GM10847 (cell line): ENCODE results near the gene PSD.
A peak's percentile ranks its signal among the peaks of the same experiment; 100 is the strongest.

Experiments used
- POLR2A ChIP-seq: IDR thresholded peaks from 2 replicates; pipeline ENCODE4 v1.6.1; 2011; ENCODE audit not compliant: insufficient read length; ENCODE audit errors: extremely low read depth

The PSD gene

DNA sequence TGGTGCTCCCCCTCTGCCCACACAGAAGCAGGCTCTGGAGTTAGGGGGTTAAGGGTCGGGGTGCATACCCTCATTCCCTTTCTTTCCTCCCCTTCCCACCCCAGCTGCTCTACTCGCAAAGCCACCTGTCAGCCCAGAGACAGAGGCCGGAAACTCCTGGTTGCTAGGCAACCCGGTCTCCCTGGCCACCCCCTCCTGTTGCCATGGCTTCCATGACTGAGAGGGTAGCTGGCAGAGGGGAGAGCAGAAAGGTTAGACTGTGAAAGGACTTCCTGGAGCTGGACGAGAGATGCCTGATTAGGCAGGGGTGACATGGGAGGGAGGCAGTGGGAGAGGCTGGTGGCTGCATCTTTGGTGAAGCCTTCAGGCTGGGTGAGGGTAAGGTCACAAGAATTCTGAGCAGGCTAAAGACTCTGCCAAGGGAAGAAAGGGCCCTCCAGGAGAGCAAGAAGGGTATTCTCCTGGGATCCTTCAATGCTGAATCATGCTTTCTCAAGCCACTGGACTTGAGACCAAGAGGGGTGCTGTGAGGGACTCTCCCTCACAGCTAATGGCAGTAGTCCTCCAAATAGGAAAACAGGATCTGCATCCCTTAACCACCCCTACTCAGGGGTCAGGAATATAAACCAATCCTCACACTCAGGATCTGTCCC lies 5.4 kb downstream of the PSD start:
- no peak for TF ChIP-seq POLR2A

DNA sequence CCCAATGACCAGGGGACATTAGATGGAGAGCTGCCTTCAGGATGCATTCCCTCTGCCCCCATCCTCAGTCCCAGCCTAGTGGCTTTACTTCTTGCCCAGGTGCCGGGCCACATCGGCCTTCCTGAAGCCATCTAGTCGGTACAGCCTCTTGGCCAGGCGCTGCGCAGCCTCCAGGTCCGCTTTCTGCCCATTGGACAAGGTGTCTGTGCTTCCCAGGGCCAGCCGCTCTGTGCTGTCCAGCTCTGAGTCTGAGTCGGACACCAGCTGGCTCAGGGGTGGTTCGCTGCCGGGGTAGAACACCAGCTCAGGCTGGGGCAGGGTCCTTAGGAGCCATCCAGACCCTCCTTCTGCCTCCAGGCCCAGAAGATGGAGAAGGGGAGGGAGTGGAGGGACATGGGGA lies 6.3 kb downstream of the PSD start:
- no peak for TF ChIP-seq POLR2A

DNA sequence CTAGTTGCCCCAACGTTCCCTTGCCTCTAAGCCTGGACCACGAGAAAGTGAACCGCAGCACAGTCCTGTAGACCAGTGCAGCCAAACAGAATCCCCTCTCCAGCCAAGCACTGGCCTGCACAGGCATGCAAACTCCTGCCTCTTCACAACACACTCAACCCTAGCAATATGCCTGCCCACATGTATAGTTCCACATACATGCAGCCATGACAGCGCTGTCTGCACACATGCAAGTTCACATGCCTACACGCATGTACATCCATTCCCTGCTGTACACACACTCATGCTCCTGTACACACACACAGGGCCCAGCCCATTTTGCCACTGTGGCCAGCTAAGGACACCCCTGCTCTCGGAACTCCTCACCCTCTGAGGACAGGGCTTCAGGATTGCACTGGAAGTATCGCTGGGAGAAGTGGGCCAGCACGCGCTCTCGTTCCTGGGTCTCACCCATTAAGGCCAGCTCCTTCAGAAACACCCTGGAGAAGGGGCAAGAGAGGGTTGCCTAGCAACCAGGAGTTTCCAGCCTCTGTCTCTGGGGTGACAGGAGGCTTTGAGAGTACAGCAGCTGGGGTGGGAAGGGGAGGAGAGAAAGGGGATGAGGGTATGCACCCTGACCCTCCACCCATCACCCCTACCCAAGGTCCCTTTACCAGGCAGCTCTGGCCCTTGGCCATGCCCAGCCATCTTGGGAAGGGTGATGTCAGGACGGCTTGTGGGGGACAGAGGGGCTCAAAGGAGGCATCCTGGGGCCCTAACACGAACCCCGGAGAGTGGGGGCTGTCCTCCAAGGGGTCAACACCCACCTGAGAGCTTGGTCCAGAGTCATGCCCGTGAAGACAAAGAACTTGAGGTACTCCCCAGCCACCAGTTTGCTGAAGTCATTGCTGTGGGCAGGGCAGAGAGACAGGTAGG lies 7.0 kb downstream of the PSD start:
- TF ChIP-seq POLR2A = no peak

DNA sequence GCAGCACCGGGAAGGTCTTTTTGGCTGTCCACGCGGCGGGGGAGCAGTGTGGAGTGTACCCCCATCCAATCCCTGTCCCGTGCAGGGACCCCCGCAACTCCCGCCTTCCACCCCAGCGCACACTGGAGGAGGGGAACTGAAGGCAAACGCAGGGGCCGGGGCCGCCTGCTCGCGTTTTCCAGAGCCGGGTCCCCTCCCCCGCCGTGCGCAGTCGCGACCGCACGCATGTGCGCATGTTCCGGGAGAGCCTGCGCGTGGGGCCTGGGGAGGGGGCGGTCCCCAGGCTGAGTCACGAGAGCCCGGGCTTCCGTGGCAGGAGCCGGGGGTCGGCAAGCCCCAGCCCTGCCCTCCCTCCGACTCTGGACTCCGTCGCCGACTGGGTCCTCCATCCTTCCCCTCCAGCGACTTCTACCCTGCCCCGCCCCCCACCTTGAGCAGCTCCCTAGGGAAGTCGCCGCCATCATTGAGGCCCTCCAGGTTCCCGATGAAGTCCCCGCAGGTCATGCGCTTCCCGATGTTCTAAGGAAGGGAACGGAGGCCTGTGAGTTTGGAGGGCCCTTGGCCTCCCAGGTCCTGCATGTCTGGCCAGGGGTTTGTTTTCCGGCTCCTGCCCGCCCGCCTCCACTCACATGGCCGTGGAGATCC lies 8.0 kb downstream of the PSD start:
- no peak for TF ChIP-seq POLR2A

DNA sequence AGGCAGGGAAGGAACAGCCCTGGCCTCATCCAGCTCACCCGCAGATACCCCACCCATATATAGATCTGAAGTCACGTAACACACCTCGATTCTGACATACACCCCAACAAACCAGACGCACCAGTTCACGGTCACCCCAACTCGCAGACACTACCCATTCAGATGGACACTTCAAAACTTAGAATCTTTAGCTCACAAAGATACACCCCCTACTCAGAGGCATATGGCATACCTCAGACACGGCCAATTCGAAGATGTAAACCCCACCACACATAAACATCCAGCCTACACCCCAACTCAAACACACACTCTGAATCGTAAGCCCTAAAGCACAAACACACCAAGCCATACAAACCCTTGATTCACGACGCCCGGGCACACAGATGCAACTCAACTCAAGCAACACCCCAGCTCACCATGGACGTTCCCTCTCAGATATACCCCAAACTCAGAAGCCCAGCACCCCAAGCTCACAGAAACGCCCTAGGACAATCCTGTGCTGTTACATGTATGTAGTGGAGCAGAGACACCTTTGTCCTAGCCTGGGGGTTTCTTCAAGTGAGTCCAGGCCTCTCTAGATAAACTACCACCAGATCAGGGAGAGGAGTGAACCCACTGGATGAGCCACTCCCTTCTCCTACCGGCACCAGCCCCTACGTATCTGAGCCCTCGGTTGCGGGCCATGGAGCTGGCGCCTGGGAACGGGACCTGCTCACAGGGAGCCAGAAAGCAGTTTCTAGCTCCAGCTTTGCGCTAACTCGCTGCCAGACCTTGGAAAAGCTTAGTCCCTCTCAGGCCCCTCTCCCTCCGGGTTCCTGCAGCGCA lies 8.8 kb downstream of the PSD start:
- no peak for TF ChIP-seq POLR2A

DNA sequence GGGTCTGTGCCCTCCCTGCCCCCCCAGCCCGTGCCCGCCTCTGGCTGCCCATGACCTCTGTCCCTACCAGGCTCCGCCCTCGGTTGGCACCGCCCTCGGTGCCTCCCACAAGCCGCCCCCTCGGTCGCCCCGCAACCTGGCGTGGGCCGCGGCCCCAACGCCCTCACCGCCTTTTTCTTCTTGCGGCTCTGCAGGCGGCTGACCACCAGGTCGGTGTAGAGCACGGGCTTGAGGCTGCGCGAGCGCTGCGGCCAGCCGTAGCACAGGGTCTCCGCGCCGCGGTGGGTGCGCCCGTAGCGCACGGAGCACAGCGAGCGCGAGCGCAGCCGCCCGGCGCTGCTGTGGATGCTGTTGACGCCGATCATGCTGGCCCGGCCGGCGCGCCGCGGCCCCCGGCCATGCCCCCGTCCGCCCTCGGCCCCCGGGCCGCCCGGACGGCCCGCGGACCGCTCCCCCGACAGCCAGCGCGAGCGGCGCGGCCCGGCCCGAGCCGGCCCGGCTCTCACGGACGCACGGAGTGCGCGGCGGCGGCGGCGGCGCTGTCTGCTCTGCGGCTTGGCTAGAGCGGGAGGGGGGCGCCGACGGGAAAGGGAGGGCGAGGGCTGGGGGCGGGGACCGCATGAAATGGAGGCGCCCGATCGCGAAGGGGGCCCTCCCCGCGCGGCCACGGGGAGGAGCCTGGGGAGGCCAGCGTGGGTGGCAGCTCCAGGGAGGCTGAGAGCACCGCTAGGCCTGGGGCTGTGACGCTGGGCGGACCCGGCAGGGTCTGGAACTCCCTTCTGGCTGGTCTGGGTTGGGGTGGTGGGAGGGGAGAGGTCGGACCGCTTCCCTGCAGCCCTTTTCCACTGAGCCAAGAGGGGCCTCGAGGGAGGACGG lies 9.6 kb downstream of the PSD start:
- TF ChIP-seq POLR2A = no peak

DNA sequence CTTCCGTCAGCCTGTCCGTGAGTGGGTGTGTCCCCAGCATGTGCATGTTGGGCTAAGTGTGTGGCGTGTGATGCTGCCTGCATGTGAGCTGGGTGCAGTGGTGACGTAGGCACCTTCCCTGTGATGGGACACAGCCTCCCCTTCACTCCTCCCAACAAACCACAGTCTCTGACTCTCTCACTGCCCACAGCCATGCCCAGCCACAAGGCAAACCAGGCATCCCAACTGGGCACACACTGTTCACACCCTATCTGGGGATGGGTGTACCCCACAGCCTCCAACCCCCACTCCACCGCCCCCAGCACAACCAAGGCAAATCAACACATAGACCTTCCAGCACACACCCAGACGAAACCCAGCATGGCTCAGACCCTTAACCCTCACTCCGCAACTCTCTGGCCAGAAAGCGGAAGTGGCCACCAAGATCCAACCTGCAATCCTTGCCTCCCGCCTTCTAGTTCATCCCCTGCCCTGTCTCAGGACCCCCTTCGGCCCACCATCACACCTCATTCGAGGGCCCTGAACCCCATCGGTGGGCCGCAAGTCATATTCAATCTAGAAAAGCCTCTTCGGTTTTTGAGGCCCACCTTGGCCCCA lies 10.4 kb downstream of the PSD start:
- no peak for TF ChIP-seq POLR2A

DNA sequence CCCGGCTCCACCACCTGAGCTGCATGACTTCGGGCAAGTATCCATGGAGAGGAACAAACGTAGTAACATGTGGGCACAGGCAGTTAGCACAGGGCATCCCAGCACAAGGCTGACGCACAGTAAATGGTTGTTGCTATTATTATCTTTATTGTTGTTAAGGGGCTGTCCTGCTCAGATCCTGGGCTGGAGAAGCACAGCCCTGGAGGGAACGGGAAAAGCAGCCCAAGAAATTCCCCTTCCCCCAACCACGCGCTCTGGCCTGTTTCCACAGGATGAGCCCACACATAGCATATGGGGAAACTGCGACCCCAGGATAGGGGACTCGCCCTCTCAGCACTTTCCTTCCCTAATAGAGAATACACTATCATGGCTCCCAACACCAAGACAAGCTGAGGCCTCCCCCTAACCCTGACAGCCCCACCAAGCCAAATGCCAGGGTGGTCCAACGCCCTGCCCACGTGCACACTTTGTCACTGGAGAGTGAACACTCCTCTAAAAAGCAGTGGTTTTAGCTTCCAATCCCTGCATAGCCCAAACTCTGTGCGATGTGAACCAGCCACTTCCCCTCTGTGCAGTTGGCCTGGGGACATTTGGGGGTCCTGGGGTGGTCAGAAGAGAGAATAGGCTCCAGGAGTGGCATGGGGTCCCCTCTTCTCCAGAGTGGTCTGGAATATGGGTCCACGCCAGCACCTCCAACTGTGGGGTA lies 11.0 kb downstream of the PSD start:
- TF ChIP-seq POLR2A = no peak

DNA sequence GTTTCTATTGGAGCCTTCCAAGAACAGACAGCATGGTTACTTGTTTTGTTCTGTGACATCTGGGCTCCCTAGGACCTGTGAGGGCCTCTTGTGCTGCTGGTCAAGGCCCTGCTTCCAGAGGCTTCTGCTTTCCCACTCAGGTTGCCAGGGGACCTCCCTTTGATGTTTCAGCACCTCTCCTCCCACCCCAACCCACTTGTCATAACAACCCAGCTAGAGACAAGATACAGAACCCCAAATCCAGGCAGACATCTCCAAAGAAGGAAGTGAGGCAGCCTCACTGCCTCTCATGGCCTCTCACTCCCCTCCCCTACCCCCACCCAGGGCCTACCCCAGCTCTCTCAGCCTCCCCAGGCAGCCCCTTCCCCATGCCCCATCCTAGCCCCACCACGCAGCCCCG lies 11.8 kb downstream of the PSD start:
- no peak for TF ChIP-seq POLR2A

DNA sequence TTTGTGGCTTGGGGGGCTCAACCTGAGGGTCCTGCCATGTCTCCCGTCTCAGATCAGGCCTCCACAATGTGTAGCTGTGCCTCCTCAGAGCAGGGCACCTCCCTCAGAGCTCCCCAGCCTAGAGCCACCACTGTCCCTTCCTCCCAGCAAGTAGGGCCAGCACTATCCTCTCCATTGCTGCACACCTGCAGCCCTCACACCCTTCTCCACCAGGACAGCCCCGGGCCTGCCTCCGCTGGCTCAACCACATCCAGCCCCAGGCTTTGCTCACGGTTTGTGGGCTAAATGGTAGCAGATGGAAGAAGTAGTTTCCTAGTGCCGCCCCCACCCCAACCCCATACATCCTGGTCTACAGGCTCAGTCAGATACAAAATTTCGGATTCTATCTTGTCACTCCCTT lies 13.0 kb downstream of the PSD start:
- TF ChIP-seq POLR2A = peak; percentile 2

DNA sequence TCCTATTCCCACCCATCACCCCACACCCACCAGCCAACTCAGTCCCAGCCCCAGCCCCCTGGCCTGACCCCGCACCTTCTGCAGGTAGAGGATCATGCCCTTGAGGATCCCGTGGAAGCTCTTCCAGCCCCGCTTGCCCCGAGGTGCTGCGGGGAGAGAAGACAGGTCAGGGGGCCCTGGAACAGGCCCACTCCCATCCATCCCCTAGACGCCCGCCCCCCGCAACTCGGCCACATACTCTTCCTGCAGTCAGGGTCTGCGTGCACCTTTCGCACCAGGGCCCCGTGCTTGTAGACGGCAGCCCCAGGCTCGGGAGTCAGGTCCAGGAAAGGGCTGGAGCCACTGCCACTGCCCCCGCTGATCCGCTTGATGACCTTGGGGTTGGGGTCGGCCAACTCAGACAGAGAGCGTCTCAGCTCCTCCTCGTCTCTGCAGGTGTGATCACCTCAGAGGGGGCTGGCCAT lies 13.4 kb downstream of the PSD start:
- no peak for TF ChIP-seq POLR2A

DNA sequence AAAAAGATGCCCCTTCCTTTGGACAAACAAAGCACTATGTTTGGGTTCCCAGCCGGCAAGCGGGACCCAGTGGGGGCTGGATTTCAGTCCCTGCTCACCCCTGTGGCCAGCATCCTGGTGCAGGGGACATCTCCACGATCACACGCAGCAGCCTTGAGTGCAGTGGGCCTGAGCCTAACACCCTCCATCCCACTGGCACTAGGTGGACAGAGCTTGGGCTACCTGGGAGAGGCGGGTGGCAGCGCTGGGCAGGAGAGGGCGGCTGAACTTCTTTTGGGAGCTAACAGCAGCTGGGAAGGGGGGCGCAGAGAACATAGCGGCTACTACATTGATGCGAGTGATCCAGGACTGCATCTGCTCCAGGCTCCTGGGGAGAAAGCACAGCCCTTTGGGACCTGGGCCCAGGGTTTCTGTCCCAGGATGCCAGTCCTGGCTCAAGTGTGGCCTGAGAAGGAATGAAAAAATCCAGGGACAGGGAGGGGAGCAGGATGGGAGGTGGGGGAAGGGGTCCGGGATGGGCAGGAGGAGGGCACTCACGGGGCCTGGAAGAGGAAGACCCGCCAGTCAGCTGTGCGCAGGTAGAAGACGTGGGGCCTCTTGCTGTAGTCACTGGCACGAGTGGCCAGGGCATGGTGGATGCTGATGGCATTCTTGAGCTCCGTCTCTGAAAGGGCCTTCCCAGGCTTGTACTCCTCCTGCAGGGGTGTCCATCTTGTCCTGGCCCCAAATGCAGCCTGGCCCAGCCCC lies 14.1 kb downstream of the PSD start:
- no peak for TF ChIP-seq POLR2A
